IMR-90 (cell line): ENCODE results near the gene GPRIN3.

ENCODE experiments used
- MAZ ChIP-seq: IDR thresholded peaks from 2 replicates; pipeline ENCODE4 v1.6.1; 2012; ENCODE audit warnings: low read depth, mild to moderate bottlenecking, low read length, improper control_type of control experiment, moderate library complexity, borderline replicate concordance
- TF ChIP-seq, protein P1 (sequence below): conservative IDR thresholded peaks from 2 replicates; pipeline ENCODE4 v1.5.1; 2012; ENCODE audit warnings: mild to moderate bottlenecking, low read depth, low read length, improper control_type of control experiment

DNA sequence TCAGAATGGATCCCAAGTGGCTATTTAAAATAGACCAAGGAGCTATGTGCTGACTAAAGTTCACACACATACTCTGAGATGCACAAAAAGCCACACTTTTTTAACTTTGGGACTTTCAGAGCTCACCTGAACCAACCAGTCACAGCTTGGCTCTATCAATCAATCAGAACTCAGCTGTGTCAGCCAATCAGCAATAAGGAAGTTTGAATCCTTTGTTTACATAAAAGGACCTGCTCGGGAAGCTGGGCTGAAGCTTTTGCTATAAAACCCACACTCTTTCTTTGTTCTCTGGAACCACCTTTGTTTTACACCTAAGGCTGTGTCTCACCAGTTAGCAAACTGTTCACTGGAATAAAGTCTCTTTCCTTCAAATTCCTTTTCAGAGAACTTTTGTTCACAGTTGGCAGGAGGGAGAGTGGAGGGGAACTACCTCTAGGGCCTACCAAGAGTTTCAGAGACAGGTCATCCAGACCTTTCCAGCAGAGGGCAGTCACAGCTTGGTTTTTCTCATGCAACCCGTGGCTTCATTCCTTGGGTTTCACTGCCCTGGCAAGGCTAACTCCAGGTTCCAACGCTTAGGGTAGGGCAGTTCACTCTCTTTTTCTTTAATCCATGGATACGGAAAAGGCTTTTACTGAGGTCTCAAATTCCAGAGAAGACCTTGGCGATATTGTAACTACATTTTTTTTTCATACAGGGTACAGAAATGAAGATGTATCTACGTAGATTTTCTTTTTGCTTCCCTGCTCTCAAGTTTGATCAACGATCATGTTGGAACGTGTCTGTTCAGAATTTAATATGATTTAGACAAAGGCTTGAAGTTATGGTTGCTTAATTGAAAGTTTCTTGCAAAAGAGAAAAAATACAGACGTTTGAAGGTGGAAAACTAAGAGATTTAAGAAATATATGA is 80.7 kb downstream of the GPRIN3 start:
- TF ChIP-seq, protein P1, sequence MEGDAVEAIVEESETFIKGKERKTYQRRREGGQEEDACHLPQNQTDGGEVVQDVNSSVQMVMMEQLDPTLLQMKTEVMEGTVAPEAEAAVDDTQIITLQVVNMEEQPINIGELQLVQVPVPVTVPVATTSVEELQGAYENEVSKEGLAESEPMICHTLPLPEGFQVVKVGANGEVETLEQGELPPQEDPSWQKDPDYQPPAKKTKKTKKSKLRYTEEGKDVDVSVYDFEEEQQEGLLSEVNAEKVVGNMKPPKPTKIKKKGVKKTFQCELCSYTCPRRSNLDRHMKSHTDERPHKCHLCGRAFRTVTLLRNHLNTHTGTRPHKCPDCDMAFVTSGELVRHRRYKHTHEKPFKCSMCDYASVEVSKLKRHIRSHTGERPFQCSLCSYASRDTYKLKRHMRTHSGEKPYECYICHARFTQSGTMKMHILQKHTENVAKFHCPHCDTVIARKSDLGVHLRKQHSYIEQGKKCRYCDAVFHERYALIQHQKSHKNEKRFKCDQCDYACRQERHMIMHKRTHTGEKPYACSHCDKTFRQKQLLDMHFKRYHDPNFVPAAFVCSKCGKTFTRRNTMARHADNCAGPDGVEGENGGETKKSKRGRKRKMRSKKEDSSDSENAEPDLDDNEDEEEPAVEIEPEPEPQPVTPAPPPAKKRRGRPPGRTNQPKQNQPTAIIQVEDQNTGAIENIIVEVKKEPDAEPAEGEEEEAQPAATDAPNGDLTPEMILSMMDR, result peak; percentile 65
- no peak for TF ChIP-seq MAZ
